H1 (cell line): ENCODE results near the gene SPAG5. TPM values are rescaled to one million over a fixed set of nuclear protein-coding genes. Genes with fewer than 3 reads are reported as not detected.
A peak's percentile ranks its signal among the peaks of the same experiment; 100 is the strongest.
"Not testable (repeated sequence)": the region's sequence is repeated elsewhere in the genome, so short reads cannot be mapped to it uniquely, and the experiment has no call there.

ENCODE experiments used
- CTCF ChIA-PET: fragments of 300-600 bp; sonication (Branson Sonifier 250); formaldehyde crosslinking; loops from one replicate; lab custom pipeline; 2021; ENCODE audit not compliant: partially characterized antibody; lab: Charles Lee
- POLR2A ChIA-PET: fragments of 300-600 bp; sonication (Branson Sonifier 250); formaldehyde crosslinking; loops from one replicate; lab custom pipeline; 2021; ENCODE audit warnings: inconsistent platforms; ENCODE audit not compliant: partially characterized antibody; lab: Charles Lee
- DNase-seq, 2 experiments: peaks; one replicate each; pipeline versions ENCODE4 v3.0.0 to v3.0.0-alpha.2; 2010 to 2022; ENCODE audit warnings: low spot score in 2 of 2, low read depth in 1 of 2, mixed read lengths in 1 of 2
- FAIRE-seq: peaks from 2 replicates; lab custom pipeline; 2011; peaks lifted over from hg19 to GRCh38; lab: Jason Lieb, UNC
- H2AFZ ChIP-seq: 2 replicates; pipeline ENCODE4 v1.8.1; 2012; ENCODE audit warnings: low read length, inconsistent platforms
- H2AK5ac ChIP-seq: 2 replicates; pipeline ENCODE4 v1.6.1; 2013; ENCODE audit warnings: low read depth, low read length
- H2BK120ac ChIP-seq: replicated peaks from 2 replicates; pipeline ENCODE3; 2013; ENCODE audit warnings: low read depth, low read length, inconsistent platforms
- H2BK12ac ChIP-seq: 2 replicates; pipeline ENCODE4 v1.6.1; 2013; ENCODE audit warnings: low read depth, low read length
- H2BK15ac ChIP-seq: 2 replicates; pipeline ENCODE4 v1.6.1; 2013; ENCODE audit warnings: low read length
- H2BK20ac ChIP-seq: 2 replicates; pipeline ENCODE4 v1.6.1; 2013; ENCODE audit warnings: low read length
- H2BK5ac ChIP-seq: 2 replicates; pipeline ENCODE4 v1.6.1; 2013; ENCODE audit warnings: low read depth, low read length
- H3K14ac ChIP-seq: 2 replicates; pipeline ENCODE4 v1.6.1; 2013; ENCODE audit warnings: inconsistent platforms; ENCODE audit not compliant: insufficient read length
- H3K18ac ChIP-seq: 2 replicates; pipeline ENCODE4 v1.6.1; 2013; ENCODE audit warnings: low read length; ENCODE audit errors: extremely low read depth
- H3K23ac ChIP-seq: 2 replicates; pipeline ENCODE4 v1.6.1; 2013; ENCODE audit warnings: inconsistent platforms; ENCODE audit not compliant: insufficient read length
- H3K23me2 ChIP-seq: 2 replicates; pipeline ENCODE4 v1.6.1; 2013; ENCODE audit warnings: low read depth, low read length
- H3K27ac ChIP-seq: 2 replicates; pipeline ENCODE4 v1.6.1; 2011; ENCODE audit warnings: low read depth, low read length, inconsistent platforms
- H3K27me3 ChIP-seq, 4 experiments: replicated peaks in 1 of 4; 1 replicate in 1 of 4; 2 replicates in 3 of 4; pipeline versions ENCODE4 v1.6.1 to v1.8.1; 2011 to 2013; ENCODE audit warnings: low read length in 3 of 4, mild to moderate bottlenecking in 3 of 4, inconsistent platforms in 2 of 4, mixed read lengths in 2 of 4, moderate library complexity in 1 of 4; ENCODE audit not compliant: control insufficient read depth in 3 of 4, insufficient read depth in 3 of 4; ENCODE audit errors: extremely low read depth in 1 of 4
- H3K36me3 ChIP-seq, 4 experiments: 2 replicates each; pipeline versions ENCODE4 v1.6.1 to v1.8.1; 2011 to 2013; ENCODE audit warnings: mild to moderate bottlenecking in 4 of 4, low read length in 3 of 4, moderate library complexity in 2 of 4, control low read depth in 1 of 4, inconsistent platforms in 1 of 4; ENCODE audit not compliant: insufficient read depth in 4 of 4, control insufficient read depth in 2 of 4
- H3K4ac ChIP-seq: replicated peaks from 2 replicates; pipeline ENCODE3; 2013; ENCODE audit warnings: low read length, low read depth, mixed read lengths, inconsistent platforms; ENCODE audit not compliant: insufficient read length
- H3K4me1 ChIP-seq, 4 experiments: replicated peaks in 1 of 4; 1 replicate in 1 of 4; 2 replicates in 3 of 4; pipeline versions ENCODE4 v1.6.1 to v1.8.1; 2011 to 2013; ENCODE audit warnings: low read length in 3 of 4, inconsistent platforms in 2 of 4, mixed read lengths in 1 of 4; ENCODE audit not compliant: insufficient read depth in 4 of 4, control insufficient read depth in 3 of 4
- H3K4me2 ChIP-seq, 2 experiments: 2 replicates each; pipeline versions ENCODE4 v1.6.1 to v1.8.1; 2011 to 2013; ENCODE audit warnings: low read depth in 2 of 2, low read length in 2 of 2, control low read depth in 1 of 2, inconsistent platforms in 1 of 2, mild to moderate bottlenecking in 1 of 2; ENCODE audit not compliant: insufficient read depth in 1 of 2
- H3K4me3 ChIP-seq, 4 experiments: fragments of 200-600, 300-600 bp in 1 of 4; sonication (generic), shearing (Covaris generic), sonication (Bioruptor Twin) in 1 of 4; 2 replicates each; pipeline versions ENCODE4 v1.5.1 to v1.8.1; 2011 to 2016; ENCODE audit warnings: low read length in 4 of 4, low read depth in 3 of 4, control low read depth in 2 of 4, inconsistent platforms in 2 of 4, mild to moderate bottlenecking in 2 of 4, mixed read lengths in 1 of 4, moderate library complexity in 1 of 4; ENCODE audit not compliant: insufficient read depth in 2 of 4; ENCODE audit errors: extremely low read depth in 1 of 4
- H3K56ac ChIP-seq: replicated peaks from 2 replicates; pipeline ENCODE3; 2013; ENCODE audit warnings: low read depth, mild to moderate bottlenecking, mixed read lengths, low read length, inconsistent platforms; ENCODE audit not compliant: insufficient read length
- H3K79me1 ChIP-seq: 2 replicates; pipeline ENCODE4 v1.6.1; 2013; ENCODE audit warnings: low read depth, low read length, control low read depth
- H3K79me2 ChIP-seq, 2 experiments: 2 replicates each; pipeline versions ENCODE4 v1.6.1 to v1.8.1; 2012 to 2013; ENCODE audit warnings: low read length in 2 of 2, mild to moderate bottlenecking in 2 of 2, inconsistent platforms in 1 of 2; ENCODE audit not compliant: insufficient read depth in 2 of 2, control insufficient read depth in 1 of 2
- H3K9ac ChIP-seq, 4 experiments: replicated peaks in 1 of 4; 1 replicate in 1 of 4; 2 replicates in 3 of 4; pipeline versions ENCODE4 v1.6.1 to v1.8.1; 2011 to 2013; ENCODE audit warnings: low read depth in 3 of 4, low read length in 3 of 4, control low read depth in 2 of 4, mild to moderate bottlenecking in 2 of 4, moderate library complexity in 2 of 4, inconsistent platforms in 1 of 4; ENCODE audit errors: extremely low read depth in 1 of 4
- H3K9me3 ChIP-seq, 2 experiments: 2 replicates each; pipeline versions ENCODE4 v1.6.1 to v1.8.1; 2012 to 2013; ENCODE audit warnings: mild to moderate bottlenecking in 2 of 2, moderate library complexity in 2 of 2, control low read depth in 1 of 2, inconsistent platforms in 1 of 2, low read depth in 1 of 2, low read length in 1 of 2, mixed read lengths in 1 of 2; ENCODE audit not compliant: insufficient read depth in 2 of 2
- H4K20me1 ChIP-seq, 2 experiments: replicated peaks in 1 of 2; 2 replicates each; pipeline versions ENCODE3 to v1.8.1; 2011 to 2013; ENCODE audit warnings: inconsistent platforms in 2 of 2, low read length in 2 of 2, mild to moderate bottlenecking in 1 of 2; ENCODE audit not compliant: insufficient read depth in 2 of 2, control insufficient read depth in 1 of 2
- H4K5ac ChIP-seq: 2 replicates; pipeline ENCODE4 v1.6.1; 2013; ENCODE audit warnings: low read length, low read depth, mixed read lengths, inconsistent platforms; ENCODE audit not compliant: insufficient read length
- H4K8ac ChIP-seq: 2 replicates; pipeline ENCODE4 v1.8.0; 2013; ENCODE audit warnings: mild to moderate bottlenecking, moderate library complexity, low read length, inconsistent platforms; ENCODE audit not compliant: insufficient read depth; ENCODE audit errors: extremely low read depth
- H4K91ac ChIP-seq: replicated peaks from 2 replicates; pipeline ENCODE3; 2013; ENCODE audit warnings: low read length, mixed read lengths, inconsistent platforms; ENCODE audit not compliant: insufficient read length
- WGBS, 2 experiments: shearing (Covaris generic) in 1 of 2; methylation state at CpG; one replicate each; pipeline versions ENCODE4 v1.1.6 to v1.1.7; 2013 to 2015; ENCODE audit warnings: low lambda C conversion rate in 2 of 2, mixed read lengths in 2 of 2, inconsistent platforms in 1 of 2, low coverage in 1 of 2, missing lambda C conversion rate in 1 of 2; ENCODE audit not compliant: insufficient replicate concordance in 2 of 2, insufficient coverage in 1 of 2, insufficient read length in 1 of 2; ENCODE audit errors: extremely low coverage in 1 of 2, missing lambda C conversion rate in 1 of 2; 5-methylcytosine and 5-hydroxymethylcytosine counted together
- polyA plus RNA-seq, 7 experiments: library from polyadenylated mRNA; depleted of rRNA in 3 of 7; stranded (reverse) in 5 of 7; unstranded in 2 of 7; fragments of >200 nt in 5 of 7; fragments of 200-250 nt in 2 of 7; gene quantifications; 1 replicate in 5 of 7; 2 replicates in 1 of 7; 4 replicates in 1 of 7; pipeline versions ENCODE4 v1.2.1 to v1.2.3, GENCODE V29; 2011 to 2013; ENCODE audit warnings: missing spikeins in 2 of 7, mixed read lengths in 2 of 7
- total RNA-seq: library from RNA; stranded (reverse); fragmentation: NEBNext Ultra II Directional; extraction: Animal tissue kit (Norgen Biotek cat#: 25700); gene quantifications from 2 replicates; pipeline ENCODE4 v1.2.1, GENCODE V29; 2021

The SPAG5 gene
- total and polyA plus RNA-seq, 2 of the 8 experiments (the other 6 are each of a cell fraction or from before 2014, with no cell fraction given) = 57.1 to 129 TPM

DNA sequence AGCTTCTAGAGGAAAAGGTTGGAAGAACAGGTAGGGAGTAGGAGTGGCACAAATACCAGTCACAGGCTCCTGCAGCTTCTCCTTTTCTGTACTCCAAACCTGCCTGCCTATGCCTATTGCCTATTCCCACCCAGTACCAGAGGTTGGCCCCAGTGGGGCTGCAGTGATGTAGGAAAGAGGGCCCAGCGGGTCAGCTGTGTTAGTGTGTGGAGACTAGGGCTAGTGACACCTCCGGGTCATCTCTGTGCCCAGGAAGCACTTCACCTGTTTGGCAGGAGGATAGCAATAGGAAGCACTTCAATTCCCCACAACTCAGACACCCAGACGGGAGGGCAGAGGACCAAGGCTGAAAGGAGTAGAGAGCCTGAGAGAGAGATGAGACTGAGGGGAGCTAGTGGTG is 22.8 kb downstream of the SPAG5 start:
- ChIA-PET POLR2A (interaction anchor here (0.7 to 4.2 kb wide), 14 partner anchors 8 to 139 kb away, joined by 3 to 24 read pairs (median 5); partner anchors contain the start of genes BLTP2, PROCA1 and SPAG5), CTCF (interaction anchor here (0.7 to 3.5 kb wide), 11 partner anchors 8 to 348 kb away, joined by 3 to 18 read pairs (median 3); partner anchors contain the start of gene BLTP2)
- H4K20me1 ChIP-seq, H3K9ac ChIP-seq, H3K14ac ChIP-seq, H2BK15ac ChIP-seq, H2BK5ac ChIP-seq, H4K91ac ChIP-seq, H3K56ac ChIP-seq, H3K79me2 ChIP-seq, FAIRE-seq, H4K5ac ChIP-seq, H3K79me1 ChIP-seq, H2AFZ ChIP-seq, H2BK120ac ChIP-seq, H4K8ac ChIP-seq, H3K23ac ChIP-seq, H2AK5ac ChIP-seq, H3K27ac ChIP-seq, H3K9me3 ChIP-seq, H3K18ac ChIP-seq, H2BK20ac ChIP-seq, DNase-seq, H2BK12ac ChIP-seq, H3K23me2 ChIP-seq, H3K27me3 ChIP-seq, H3K4ac ChIP-seq, H3K4me1 ChIP-seq: not testable (repeated sequence)
- 69% methylated on average over 3 of the region's 3 CpGs; no CpG with 5 or more reads in 1 of the 2 experiments for WGBS, 2 experiments
- Histone ChIP-seq H3K4me2 (peak overlapping the region; percentile 58 to 59), H3K4me3 (peak overlapping the region in 3 of 4 experiments; percentile 11 to 45 (median 13); a peak in 5 of 8 replicates), H3K36me3 (peaks cover 16 to 35% (median 33%) of the 10 kb centered on the region in 4 experiments)
